ENCODE results near the gene PDIA3.

DNA sequence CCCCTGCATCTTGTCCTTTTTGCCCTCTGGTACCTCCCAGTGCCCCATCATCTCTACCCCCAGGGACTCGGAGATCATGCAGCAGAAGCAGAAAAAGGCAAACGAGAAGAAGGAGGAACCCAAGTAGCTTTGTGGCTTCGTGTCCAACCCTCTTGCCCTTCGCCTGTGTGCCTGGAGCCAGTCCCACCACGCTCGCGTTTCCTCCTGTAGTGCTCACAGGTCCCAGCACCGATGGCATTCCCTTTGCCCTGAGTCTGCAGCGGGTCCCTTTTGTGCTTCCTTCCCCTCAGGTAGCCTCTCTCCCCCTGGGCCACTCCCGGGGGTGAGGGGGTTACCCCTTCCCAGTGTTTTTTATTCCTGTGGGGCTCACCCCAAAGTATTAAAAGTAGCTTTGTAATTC lies 47.4 kb downstream of the PDIA3 start:
- TF ChIP-seq, protein P1, sequence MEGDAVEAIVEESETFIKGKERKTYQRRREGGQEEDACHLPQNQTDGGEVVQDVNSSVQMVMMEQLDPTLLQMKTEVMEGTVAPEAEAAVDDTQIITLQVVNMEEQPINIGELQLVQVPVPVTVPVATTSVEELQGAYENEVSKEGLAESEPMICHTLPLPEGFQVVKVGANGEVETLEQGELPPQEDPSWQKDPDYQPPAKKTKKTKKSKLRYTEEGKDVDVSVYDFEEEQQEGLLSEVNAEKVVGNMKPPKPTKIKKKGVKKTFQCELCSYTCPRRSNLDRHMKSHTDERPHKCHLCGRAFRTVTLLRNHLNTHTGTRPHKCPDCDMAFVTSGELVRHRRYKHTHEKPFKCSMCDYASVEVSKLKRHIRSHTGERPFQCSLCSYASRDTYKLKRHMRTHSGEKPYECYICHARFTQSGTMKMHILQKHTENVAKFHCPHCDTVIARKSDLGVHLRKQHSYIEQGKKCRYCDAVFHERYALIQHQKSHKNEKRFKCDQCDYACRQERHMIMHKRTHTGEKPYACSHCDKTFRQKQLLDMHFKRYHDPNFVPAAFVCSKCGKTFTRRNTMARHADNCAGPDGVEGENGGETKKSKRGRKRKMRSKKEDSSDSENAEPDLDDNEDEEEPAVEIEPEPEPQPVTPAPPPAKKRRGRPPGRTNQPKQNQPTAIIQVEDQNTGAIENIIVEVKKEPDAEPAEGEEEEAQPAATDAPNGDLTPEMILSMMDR (IDR thresholded peaks at IDR 0.05) = no peak
- no peak for TF ChIP-seq ZFX (IDR thresholded peaks at IDR 0.05; ENCODE audit: borderline replicate concordance)

Measured in 22Rv1 (cell line).